GM04503 (cell line): Measurements from ENCODE around the gene PARD3.
A peak's percentile ranks its signal among the peaks of the same experiment; 100 is the strongest.
"Not testable (repeated sequence)": the region's sequence is repeated elsewhere in the genome, so short reads cannot be mapped to it uniquely, and the experiment has no call there.

Source experiments
- DNase-seq: peaks from one replicate; pipeline ENCODE4 v3.0.0-alpha.2; 2012; ENCODE audit warnings: low read depth

PARD3 gene

GRCh38 chr10:34648919-34649318 is 166.2 kb downstream of the PARD3 start:
- no peak for DNase-seq

GRCh38 chr10:34647875-34648865 is 166.9 kb downstream of the PARD3 start:
- DNase-seq: no peak

GRCh38 chr10:34647160-34647559 is 167.9 kb downstream of the PARD3 start:
- no peak for DNase-seq

GRCh38 chr10:34646331-34646730 is 168.8 kb downstream of the PARD3 start:
- DNase-seq: no peak

GRCh38 chr10:34644815-34645214 is 170.3 kb downstream of the PARD3 start:
- not testable (repeated sequence) for DNase-seq

- DNase-seq: no peak
Observed at GRCh38 chr10:34644224-34644623, 170.9 kb downstream of the PARD3 start.

GRCh38 chr10:34643620-34644019 is 171.5 kb downstream of the PARD3 start:
- no peak for DNase-seq

GRCh38 chr10:34641913-34642558 is 173.1 kb downstream of the PARD3 start:
- no peak for DNase-seq

GRCh38 chr10:34641147-34641912 is 173.8 kb downstream of the PARD3 start:
- DNase-seq: no peak

- peak; percentile 51 for DNase-seq
Observed at GRCh38 chr10:34638406-34639054, 176.6 kb downstream of the PARD3 start.

- DNase-seq: no peak
Observed at GRCh38 chr10:34637418-34637911, 177.6 kb downstream of the PARD3 start.

GRCh38 chr10:34635111-34635510 is 180.0 kb downstream of the PARD3 start:
- DNase-seq: no peak

- DNase-seq: no peak
Observed at GRCh38 chr10:34633374-34633773, 181.7 kb downstream of the PARD3 start.

GRCh38 chr10:34629084-34629483 is 186.0 kb downstream of the PARD3 start:
- DNase-seq: no peak

GRCh38 chr10:34628174-34628796 is 186.8 kb downstream of the PARD3 start:
- no peak for DNase-seq

- no peak for DNase-seq
Observed at GRCh38 chr10:34627741-34628140, 187.4 kb downstream of the PARD3 start.

GRCh38 chr10:34627331-34627730 is 187.8 kb downstream of the PARD3 start:
- DNase-seq: no peak

- no peak for DNase-seq
Observed at GRCh38 chr10:34626158-34626880, 188.8 kb downstream of the PARD3 start.

GRCh38 chr10:34624323-34625153 is 190.6 kb downstream of the PARD3 start:
- DNase-seq: no peak

- no peak for DNase-seq
Observed at GRCh38 chr10:34622945-34623344, 192.2 kb downstream of the PARD3 start.
